Suprapubic skin (tissue), 4 donors: Measurements from ENCODE around the gene VSIG1. TPM values are rescaled to one million over a fixed set of nuclear protein-coding genes. Genes with fewer than 3 reads are reported as not detected.

ENCODE experiments used
- DNase-seq, 2 donors: peaks; one replicate each; pipeline ENCODE4 v3.0.0-alpha.2; 2019; ENCODE audit warnings: low spot score in 2 of 2
- H3K27ac ChIP-seq: fragments of 200-600 bp; sonication (generic); one replicate; pipeline ENCODE4 v1.5.1; 2019
- H3K27me3 ChIP-seq: fragments of 200-600 bp; sonication (generic); one replicate; pipeline ENCODE4 v1.5.1; 2019
- H3K36me3 ChIP-seq: fragments of 200-600 bp; sonication (generic); one replicate; pipeline ENCODE4 v1.5.1; 2019
- H3K4me1 ChIP-seq: fragments of 200-600 bp; sonication (generic); one replicate; pipeline ENCODE4 v1.5.1; 2019
- H3K4me3 ChIP-seq: fragments of 200-600 bp; sonication (generic); one replicate; pipeline ENCODE4 v1.5.1; 2019; ENCODE audit warnings: mild to moderate bottlenecking
- H3K9me3 ChIP-seq: fragments of 200-600 bp; sonication (generic); one replicate; pipeline ENCODE4 v1.5.1; 2019
- CTCF ChIP-seq, 2 donors: fragments of 200-600 bp in 1 of 2; fragments of 450-650 bp in 1 of 2; sonication (generic) in 1 of 2; IDR thresholded peaks; one replicate each; pipeline ENCODE4 v1.5.1; 2016 to 2019; ENCODE audit warnings: antibody characterized with exemption in 2 of 2, mild to moderate bottlenecking in 1 of 2, moderate library complexity in 1 of 2
- EP300 ChIP-seq: sonication (generic); formaldehyde crosslinking; IDR thresholded peaks from one replicate; pipeline ENCODE4 v1.6.1; 2017; ENCODE audit warnings: antibody characterized with exemption
- POLR2A ChIP-seq, 2 donors: fragments of 450-650 bp; IDR thresholded peaks; one replicate each; pipeline ENCODE4 v1.6.1; 2017; ENCODE audit warnings: antibody characterized with exemption in 2 of 2, mild to moderate bottlenecking in 2 of 2, moderate library complexity in 2 of 2
- POLR2AphosphoS5 ChIP-seq, 3 donors: sonication (generic); formaldehyde crosslinking; IDR thresholded peaks; one replicate each; pipeline ENCODE4 v1.6.1; 2017; ENCODE audit warnings: antibody characterized with exemption in 3 of 3
- WGBS: methylation state at CpG from one replicate; pipeline ENCODE4 v1.1.5; 2018; 5-methylcytosine and 5-hydroxymethylcytosine counted together
- total RNA-seq, 4 donors: library from RNA; depleted of rRNA; stranded (reverse); fragments of >200 nt; gene quantifications; one replicate each; pipeline ENCODE4 v1.1.0, GENCODE V29; 2016

VSIG1 gene
- total RNA-seq, 4 donors from 2014 or later, result 0.34 to 0.55 TPM; not detected in 2

GRCh38 chrX:108072746-108073145, 27.9 kb downstream of the VSIG1 start:
- Histone ChIP-seq H3K27ac (no peak overlapping the region), H3K36me3 (no peaks in the 10 kb centered on the region), H3K4me3 (no peak overlapping the region), H3K9me3 (no peaks in the 10 kb centered on the region), H3K27me3 (no peaks in the 10 kb centered on the region), H3K4me1 (no peaks in the 10 kb centered on the region)
- DNase-seq, result no peak
- TF ChIP-seq POLR2AphosphoS5 (IDR thresholded peaks at IDR 0.05) (no peak), POLR2A (IDR thresholded peaks at IDR 0.05) (no peak), EP300 (no peak), CTCF (IDR thresholded peaks at IDR 0.05) (no peak)
- 71% methylated on average over 5 of the region's 5 CpGs for WGBS

DNA sequence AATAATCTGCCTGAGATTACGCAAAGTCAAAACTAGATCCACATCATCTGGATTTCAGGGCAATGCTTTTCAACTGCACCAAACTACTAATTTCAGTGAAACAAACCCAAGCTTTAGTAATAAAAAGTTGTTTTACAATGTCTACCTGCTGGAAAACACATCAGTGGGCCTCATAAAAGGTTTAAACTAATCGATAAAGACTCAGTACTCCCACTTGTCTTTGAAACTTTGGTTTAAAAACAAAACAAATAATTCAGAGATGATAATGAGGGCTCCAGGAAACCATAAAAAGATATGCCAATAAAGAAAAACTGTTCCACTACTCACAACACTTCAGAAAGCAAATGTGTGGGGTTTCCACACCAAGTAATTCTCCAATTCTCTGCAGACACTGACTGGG, 36.2 kb downstream of the VSIG1 start:
- TF ChIP-seq EP300, result no peak
- TF ChIP-seq POLR2AphosphoS5 (IDR thresholded peaks at IDR 0.05), result no peak
- TF ChIP-seq POLR2A (IDR thresholded peaks at IDR 0.05), result no peak
- no peak for TF ChIP-seq CTCF (IDR thresholded peaks at IDR 0.05)
- no peaks in the 10 kb centered on the region for H3K27me3 ChIP-seq
- H3K4me3 ChIP-seq, result no peak overlapping the region
- no peak overlapping the region for H3K27ac ChIP-seq
- no peaks in the 10 kb centered on the region for H3K4me1 ChIP-seq
- no peak for DNase-seq
- peaks cover 3% of the 10 kb centered on the region for H3K36me3 ChIP-seq
- WGBS, result 95% methylated on average over 2 of the region's 2 CpGs
- H3K9me3 ChIP-seq, result no peaks in the 10 kb centered on the region

- no peaks in the 10 kb centered on the region for H3K9me3 ChIP-seq
- DNase-seq, result no peak
- 82% methylated on average over 6 of the region's 6 CpGs for WGBS
- no peak for TF ChIP-seq CTCF (IDR thresholded peaks at IDR 0.05)
- TF ChIP-seq POLR2AphosphoS5 (IDR thresholded peaks at IDR 0.05), result no peak
- no peak for TF ChIP-seq POLR2A (IDR thresholded peaks at IDR 0.05)
- no peak for TF ChIP-seq EP300
- peaks cover 11% of the 10 kb centered on the region for H3K4me1 ChIP-seq
- H3K36me3 ChIP-seq, result peaks cover 8% of the 10 kb centered on the region
- no peak overlapping the region for H3K4me3 ChIP-seq
- H3K27ac ChIP-seq, result no peak overlapping the region
- H3K27me3 ChIP-seq, result no peaks in the 10 kb centered on the region
Observed at GRCh38 chrX:108087792-108088191, 42.9 kb downstream of the VSIG1 start.

DNA sequence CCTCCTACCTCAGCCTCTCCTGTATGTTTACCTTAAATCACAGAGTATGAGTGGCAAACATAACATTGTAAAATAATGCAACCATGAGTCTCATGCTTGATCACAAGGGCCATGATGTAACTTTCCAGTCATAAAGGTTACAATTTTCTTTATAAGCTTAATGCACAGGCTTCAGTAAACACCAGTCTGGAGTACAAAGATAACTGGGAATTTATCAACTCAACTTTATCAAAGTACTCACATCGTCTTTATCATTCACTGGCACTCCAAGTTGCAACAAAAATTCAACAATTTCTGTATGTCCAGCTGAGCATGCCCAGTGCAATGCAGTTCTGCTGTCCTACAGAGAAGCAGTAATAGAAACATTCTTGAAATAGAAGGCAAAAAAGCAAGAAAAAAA, 43.6 kb downstream of the VSIG1 start:
- 67% methylated on average over 1 of the region's 1 CpG for WGBS
- no peaks in the 10 kb centered on the region for H3K9me3 ChIP-seq
- peaks cover 8% of the 10 kb centered on the region for H3K36me3 ChIP-seq
- peaks cover 11% of the 10 kb centered on the region for H3K4me1 ChIP-seq
- DNase-seq, result no peak
- TF ChIP-seq CTCF (IDR thresholded peaks at IDR 0.05) (no peak), POLR2A (IDR thresholded peaks at IDR 0.05) (no peak), POLR2AphosphoS5 (IDR thresholded peaks at IDR 0.05) (no peak), EP300 (no peak)
- no peaks in the 10 kb centered on the region for H3K27me3 ChIP-seq
- H3K27ac ChIP-seq, result no peak overlapping the region
- no peak overlapping the region for H3K4me3 ChIP-seq

- Histone ChIP-seq H3K4me3 (peak overlapping the region; percentile 62), H3K27ac (peak overlapping the region; percentile 87), H3K27me3 (no peaks in the 10 kb centered on the region), H3K36me3 (peaks cover 5% of the 10 kb centered on the region), H3K9me3 (no peaks in the 10 kb centered on the region), H3K4me1 (peaks cover 11% of the 10 kb centered on the region)
- DNase-seq, result no peak
- TF ChIP-seq POLR2A (IDR thresholded peaks at IDR 0.05) (no peak), EP300 (no peak), CTCF (IDR thresholded peaks at IDR 0.05) (no peak), POLR2AphosphoS5 (IDR thresholded peaks at IDR 0.05) (no peak)
- 46% methylated on average over 20 of the region's 20 CpGs for WGBS
Observed at GRCh38 chrX:108090491-108091263, 45.8 kb downstream of the VSIG1 start.
